GM18519 (cell line): ENCODE data around the gene PANX2.
"Not testable (repeated sequence)": the region's sequence is repeated elsewhere in the genome, so short reads cannot be mapped to it uniquely, and the experiment has no call there.

Experiments used
- ATAC-seq: cut with Tn5 transposase; IDR thresholded peaks from one replicate; pipeline ENCODE4 v1.9.1; 2021; ENCODE audit warnings: mild to moderate bottlenecking, moderate library complexity; ENCODE audit not compliant: unreplicated experiment, low FRiP score

The PANX2 gene

GRCh38 chr22:50147258-50148165 lies 23.0 kb upstream of the PANX2 start:
- not testable (repeated sequence) for ATAC-seq

- no peak for ATAC-seq
These were observed 22.4 kb upstream of the PANX2 start for GRCh38 chr22:50148166-50148500.

GRCh38 chr22:50148991-50149721 lies 21.4 kb upstream of the PANX2 start:
- no peak for ATAC-seq

- no peak for ATAC-seq
These were observed 20.1 kb upstream of the PANX2 start for GRCh38 chr22:50150161-50151129.

GRCh38 chr22:50151571-50152537 lies 18.7 kb upstream of the PANX2 start:
- no peak for ATAC-seq

GRCh38 chr22:50153056-50153755 lies 17.3 kb upstream of the PANX2 start:
- ATAC-seq: no peak

GRCh38 chr22:50153756-50154140 lies 16.8 kb upstream of the PANX2 start:
- no peak for ATAC-seq

GRCh38 chr22:50157709-50158375 lies 12.7 kb upstream of the PANX2 start:
- ATAC-seq: no peak

GRCh38 chr22:50160947-50161346 lies 9.6 kb upstream of the PANX2 start:
- ATAC-seq: no peak

- no peak for ATAC-seq
These were observed 8.8 kb upstream of the PANX2 start for GRCh38 chr22:50161508-50162390.

- ATAC-seq: no peak
These were observed 8.1 kb upstream of the PANX2 start for GRCh38 chr22:50162391-50162956.

- ATAC-seq: no peak
These were observed 5.0 kb upstream of the PANX2 start for GRCh38 chr22:50165436-50166123.

- ATAC-seq: no peak
These were observed 2.6 kb upstream of the PANX2 start for GRCh38 chr22:50167689-50168489.

- not testable (repeated sequence) for ATAC-seq
These were observed 1.9 kb upstream of the PANX2 start for GRCh38 chr22:50168490-50169180.

GRCh38 chr22:50169181-50169759 lies 1.3 kb upstream of the PANX2 start:
- ATAC-seq: no peak
